K562 (cell line): ENCODE results near the gene SRRM4. TPM values are rescaled to one million over a fixed set of nuclear protein-coding genes. Genes with fewer than 3 reads are reported as not detected.

ENCODE experiments used
- ATAC-seq: fragments of 200-7000 bp; cut with Tn5 transposase; 3 replicates; pipeline ENCODE4 v1.9.1; 2020; ENCODE audit warnings: moderate library complexity
- BruUV-seq: library from RNA; stranded (reverse); fragments of 400-500 nt; replicated peaks from 2 replicates; lab custom pipeline; 2021; lab: Mats Ljungman, UMichigan
- CTCF ChIA-PET: fragments of 300-600 bp; formaldehyde crosslinking; extraction: SDS; loops from one replicate; lab custom pipeline; 2021; ENCODE audit warnings: low intra/inter-chr PET ratio; lab: Yijun Ruan, JAX
- POLR2A ChIA-PET: fragments of 300-600, 350-650 bp; sonication (Branson Sonifier 250); formaldehyde crosslinking; extraction: SDS; loops from one replicate; lab custom pipeline; 2021; ENCODE audit warnings: antibody characterized with exemption, inconsistent platforms; lab: Yijun Ruan, JAX
- DNase-seq, 4 experiments: peaks; one replicate each; pipeline versions ENCODE4 v3.0.0 to v3.0.0-alpha.2; 2011 to 2018; ENCODE audit warnings: low spot score in 3 of 4, mixed read lengths in 3 of 4; ENCODE audit errors: extremely low read depth in 1 of 4
- FAIRE-seq: peaks from 2 replicates; lab custom pipeline; 2011; peaks lifted over from hg19 to GRCh38; lab: Jason Lieb, UNC
- H2AFZ ChIP-seq: 2 replicates; pipeline ENCODE4 v1.6.0; 2011; ENCODE audit warnings: low read depth, low read length, control low read depth, inconsistent platforms
- H3K27ac ChIP-seq: fragments of 200-600 bp; 3 replicates; pipeline ENCODE4 v1.8.0; 2011; ENCODE audit warnings: low read depth, mild to moderate bottlenecking, control low read depth, inconsistent platforms, low read length, moderate library complexity, mixed read lengths; ENCODE audit errors: extremely low read depth
- H3K27me3 ChIP-seq, 2 experiments: fragments of 300-600 bp in 1 of 2; 2 replicates in 1 of 2; 3 replicates in 1 of 2; pipeline versions ENCODE4 v1.6.0 to v1.8.0; 2011; ENCODE audit warnings: inconsistent platforms in 2 of 2, low read length in 2 of 2, mild to moderate bottlenecking in 1 of 2, mixed read lengths in 1 of 2, moderate library complexity in 1 of 2; ENCODE audit not compliant: control insufficient read depth in 2 of 2, insufficient read depth in 2 of 2
- H3K36me3 ChIP-seq: fragments of 300-600 bp; 3 replicates; pipeline ENCODE4 v1.8.0; 2011; ENCODE audit warnings: mild to moderate bottlenecking, low read length, inconsistent platforms; ENCODE audit not compliant: control insufficient read depth, insufficient read depth
- H3K4me1 ChIP-seq, 2 experiments: fragments of 200-600 bp in 1 of 2; replicated peaks in 1 of 2; 2 replicates in 1 of 2; 3 replicates in 1 of 2; pipeline versions ENCODE4 v1.5.1 to v1.8.0; 2011; ENCODE audit warnings: inconsistent platforms in 2 of 2, low read length in 2 of 2, mild to moderate bottlenecking in 1 of 2, mixed read lengths in 1 of 2, moderate library complexity in 1 of 2; ENCODE audit not compliant: control insufficient read depth in 2 of 2, insufficient read depth in 2 of 2
- H3K4me2 ChIP-seq: 2 replicates; pipeline ENCODE4 v1.6.1; 2011; ENCODE audit warnings: low read length, control low read depth, inconsistent platforms, mixed read lengths; ENCODE audit not compliant: insufficient read depth
- H3K4me3 ChIP-seq: fragments of 200-600 bp; sonication (generic), shearing (Covaris generic); 2 replicates; pipeline ENCODE4 v1.5.1; 2016; ENCODE audit warnings: control low read depth, inconsistent platforms
- H3K79me2 ChIP-seq: fragments of 200-600 bp; 3 replicates; pipeline ENCODE4 v1.8.0; 2011; ENCODE audit warnings: low read length, inconsistent platforms; ENCODE audit not compliant: control insufficient read depth, insufficient read depth
- H3K9ac ChIP-seq, 2 experiments: 2 replicates each; pipeline versions ENCODE4 v1.6.0 to v1.6.1; 2011; ENCODE audit warnings: low read depth in 2 of 2, low read length in 2 of 2, control low read depth in 1 of 2, inconsistent platforms in 1 of 2, mild to moderate bottlenecking in 1 of 2, mixed read lengths in 1 of 2; ENCODE audit not compliant: insufficient read depth in 1 of 2
- H3K9me1 ChIP-seq: one replicate; pipeline ENCODE4 v1.6.0; 2011; ENCODE audit warnings: inconsistent platforms, mild to moderate bottlenecking, low read length, moderate library complexity; ENCODE audit not compliant: control insufficient read depth, insufficient read depth
- H3K9me3 ChIP-seq: replicated peaks from 2 replicates; pipeline ENCODE4 v1.5.1; 2011; ENCODE audit warnings: low read depth, low read length, inconsistent platforms; ENCODE audit not compliant: control insufficient read depth, insufficient read depth
- H4K20me1 ChIP-seq: replicated peaks from 2 replicates; pipeline ENCODE4 v1.6.1; 2011; ENCODE audit warnings: low read length, inconsistent platforms, mixed read lengths; ENCODE audit not compliant: control insufficient read depth, insufficient read depth
- ARID1B ChIP-seq: fragments of 450-650 bp; IDR thresholded peaks from 2 replicates; pipeline ENCODE4 v1.6.1; 2016; ENCODE audit warnings: antibody characterized with exemption, mild to moderate bottlenecking, inconsistent platforms
- ATF7 ChIP-seq: fragments of 450-650 bp; IDR thresholded peaks from 2 replicates; pipeline ENCODE4 v1.7.1; 2014; ENCODE audit warnings: mild to moderate bottlenecking, moderate library complexity
- DACH1 ChIP-seq: fragments of 450-650 bp; IDR thresholded peaks from 2 replicates; pipeline ENCODE4 v1.6.1; 2018; ENCODE audit not compliant: partially characterized antibody
- EGR1 ChIP-seq: fragments of 450-650 bp; conservative IDR thresholded peaks from 2 replicates; pipeline ENCODE4 v1.6.1; 2017; ENCODE audit warnings: mild to moderate bottlenecking
- LARP7 ChIP-seq: fragments of 450-650 bp; IDR thresholded peaks from 2 replicates; pipeline ENCODE4 v1.6.1; 2016
- NCOA6 ChIP-seq: fragments of 450-650 bp; IDR thresholded peaks from 2 replicates; pipeline ENCODE4 v1.6.1; 2017; ENCODE audit warnings: mild to moderate bottlenecking
- POLR2B ChIP-seq: fragments of 450-650 bp; IDR thresholded peaks from 2 replicates; pipeline ENCODE4 v1.6.1; 2018; ENCODE audit warnings: low read depth; ENCODE audit not compliant: partially characterized antibody
- TEAD4 ChIP-seq, 2 experiments: sonication (generic) in 1 of 2; formaldehyde crosslinking in 1 of 2; IDR thresholded peaks; 2 replicates each; pipeline versions ENCODE4 v1.6.1 to v1.8.0; 2012 to 2022; ENCODE audit warnings: borderline replicate concordance in 1 of 2, inconsistent platforms in 1 of 2, low read length in 1 of 2, mild to moderate bottlenecking in 1 of 2, missing genetic modification reagents in 1 of 2
- TFAM ChIP-seq: fragments of 250-450 bp; sonication (Bioruptor Pico); conservative IDR thresholded peaks from 2 replicates; pipeline ENCODE4 v1.5.0; 2021; ENCODE audit warnings: mild to moderate bottlenecking, moderate library complexity
- ZNF41 ChIP-seq: fragments of 250-450 bp; sonication (Bioruptor Pico); conservative IDR thresholded peaks from 2 replicates; pipeline ENCODE4 v1.4.0; 2020; ENCODE audit warnings: mild to moderate bottlenecking
- ZNF830 ChIP-seq: fragments of 250-450 bp; sonication (Bioruptor Pico); IDR thresholded peaks from 2 replicates; pipeline ENCODE4 v1.5.0; 2021; ENCODE audit warnings: mild to moderate bottlenecking
- WGBS: fragments of 100-300 bp; shearing (Covaris generic); methylation state at CpG from one replicate; pipeline ENCODE4 v1.1.6; 2016; ENCODE audit warnings: low coverage, mixed read lengths; ENCODE audit not compliant: insufficient coverage; ENCODE audit errors: missing lambda C conversion rate; 5-methylcytosine and 5-hydroxymethylcytosine counted together
- in situ Hi-C: fragments of 300-500 bp; cut with MboI; formaldehyde crosslinking; loops from 4 replicates; pipeline ENCODE4 v1.15.0; 2018; ENCODE audit warnings: inconsistent platforms, mixed read lengths
- intact Hi-C: fragments of 100-400 bp; cut with micrococcal nuclease; formaldehyde crosslinking; loops from 2 replicates; pipeline ENCODE4 v1.14.2; 2022
- polyA plus RNA-seq, 8 experiments: library from polyadenylated mRNA; depleted of rRNA in 4 of 8; stranded (reverse) in 5 of 8; unstranded in 3 of 8; fragments of >200 nt; fragmentation: Nextera tagmentation in 2 of 8; fragmentation: Illumina TruSeq in 1 of 8; extraction: Ambion mirVana in 2 of 8; extraction: Trizol in 1 of 8; gene quantifications; 2 replicates each; pipeline versions ENCODE4 v1.2.1 to v1.2.3, GENCODE V29; 2011 to 2014; ENCODE audit warnings: inconsistent platforms in 1 of 8, missing spikeins in 1 of 8
- total RNA-seq, 7 experiments: library from RNA; depleted of rRNA in 6 of 7; stranded (reverse); fragments of >200 nt in 6 of 7; fragmentation: Illumina TruSeq in 2 of 7; extraction: Trizol in 2 of 7; gene quantifications; 2 replicates each; pipeline versions ENCODE4 v1.2.1 to v1.2.3, GENCODE V29; 2011 to 2021; ENCODE audit warnings: low replicate concordance in 1 of 7
- TF ChIP-seq, protein P1 (sequence below): fragments of 250-450 bp; sonication (Bioruptor Pico); IDR thresholded peaks from 2 replicates; pipeline ENCODE4 v1.5.0; 2022; ENCODE audit warnings: mild to moderate bottlenecking
- TF ChIP-seq, protein P2 (sequence below): IDR thresholded peaks from 3 replicates; pipeline ENCODE4 v1.6.1; 2011; ENCODE audit warnings: borderline replicate concordance, mild to moderate bottlenecking; ENCODE audit not compliant: insufficient read length, insufficient read depth
- TF ChIP-seq, protein P3 (sequence below), 2 experiments: fragments of 450-650 bp in 1 of 2; sonication (generic) in 1 of 2; formaldehyde crosslinking; conservative IDR thresholded peaks; 2 replicates each; pipeline versions ENCODE4 v1.4.0 to v1.8.1; 2020 to 2022; ENCODE audit warnings: mild to moderate bottlenecking in 1 of 2, missing genetic modification reagents in 1 of 2
- TF ChIP-seq, protein P4 (sequence below): fragments of 450-650 bp; IDR thresholded peaks from 2 replicates; pipeline ENCODE4 v1.6.1; 2018; ENCODE audit not compliant: partially characterized antibody

SRRM4 gene
- total and polyA plus RNA-seq, 9 of the 15 experiments (the other 6 are each of a cell fraction or from before 2014, with no cell fraction given) = not detected

DNA sequence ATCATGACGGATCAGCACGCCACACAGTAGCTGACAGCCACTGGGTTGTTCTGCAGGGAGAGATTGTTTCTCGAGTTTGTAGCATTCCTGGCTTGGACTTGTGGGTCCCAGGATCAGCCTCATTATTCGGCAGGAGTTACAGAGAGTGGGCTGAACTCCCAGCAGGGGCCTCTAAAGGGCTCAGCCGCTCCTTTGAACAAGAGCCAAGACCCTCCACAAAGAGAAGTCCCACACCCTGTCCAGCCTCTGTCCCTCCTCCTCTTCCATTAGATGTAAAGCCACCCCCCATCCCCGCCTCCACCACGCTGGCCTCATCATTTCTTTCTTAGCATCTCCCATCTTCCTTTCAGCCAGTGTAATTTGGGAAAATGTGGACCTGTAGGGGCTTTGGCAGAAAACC, 100.7 kb downstream of the SRRM4 start:
- no peaks in the 10 kb centered on the region for H3K27me3 ChIP-seq
- TF ChIP-seq ZNF41 (CRISPR knock-in tag) = no peak
- TF ChIP-seq, protein P1, sequence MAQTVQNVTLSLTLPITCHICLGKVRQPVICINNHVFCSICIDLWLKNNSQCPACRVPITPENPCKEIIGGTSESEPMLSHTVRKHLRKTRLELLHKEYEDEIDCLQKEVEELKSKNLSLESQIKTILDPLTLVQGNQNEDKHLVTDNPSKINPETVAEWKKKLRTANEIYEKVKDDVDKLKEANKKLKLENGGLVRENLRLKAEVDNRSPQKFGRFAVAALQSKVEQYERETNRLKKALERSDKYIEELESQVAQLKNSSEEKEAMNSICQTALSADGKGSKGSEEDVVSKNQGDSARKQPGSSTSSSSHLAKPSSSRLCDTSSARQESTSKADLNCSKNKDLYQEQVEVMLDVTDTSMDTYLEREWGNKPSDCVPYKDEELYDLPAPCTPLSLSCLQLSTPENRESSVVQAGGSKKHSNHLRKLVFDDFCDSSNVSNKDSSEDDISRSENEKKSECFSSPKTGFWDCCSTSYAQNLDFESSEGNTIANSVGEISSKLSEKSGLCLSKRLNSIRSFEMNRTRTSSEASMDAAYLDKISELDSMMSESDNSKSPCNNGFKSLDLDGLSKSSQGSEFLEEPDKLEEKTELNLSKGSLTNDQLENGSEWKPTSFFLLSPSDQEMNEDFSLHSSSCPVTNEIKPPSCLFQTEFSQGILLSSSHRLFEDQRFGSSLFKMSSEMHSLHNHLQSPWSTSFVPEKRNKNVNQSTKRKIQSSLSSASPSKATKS (CRISPR knock-in tag) = no peak
- no peak for TF ChIP-seq NCOA6
- TF ChIP-seq ZNF830 (CRISPR knock-in tag) = no peak
- TF ChIP-seq ARID1B = no peak
- TF ChIP-seq TFAM (CRISPR knock-in tag) = no peak
- no peak for TF ChIP-seq TEAD4 (IDR thresholded peaks at IDR 0.05; ENCODE audit: low read length)
- TF ChIP-seq TEAD4 (CRISPR knock-in tag; IDR thresholded peaks at IDR 0.05; ENCODE audit: borderline replicate concordance) = no peak
- TF ChIP-seq POLR2B = no peak
- TF ChIP-seq, protein P2, sequence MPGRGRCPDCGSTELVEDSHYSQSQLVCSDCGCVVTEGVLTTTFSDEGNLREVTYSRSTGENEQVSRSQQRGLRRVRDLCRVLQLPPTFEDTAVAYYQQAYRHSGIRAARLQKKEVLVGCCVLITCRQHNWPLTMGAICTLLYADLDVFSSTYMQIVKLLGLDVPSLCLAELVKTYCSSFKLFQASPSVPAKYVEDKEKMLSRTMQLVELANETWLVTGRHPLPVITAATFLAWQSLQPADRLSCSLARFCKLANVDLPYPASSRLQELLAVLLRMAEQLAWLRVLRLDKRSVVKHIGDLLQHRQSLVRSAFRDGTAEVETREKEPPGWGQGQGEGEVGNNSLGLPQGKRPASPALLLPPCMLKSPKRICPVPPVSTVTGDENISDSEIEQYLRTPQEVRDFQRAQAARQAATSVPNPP = no peak
- TF ChIP-seq, protein P3, sequence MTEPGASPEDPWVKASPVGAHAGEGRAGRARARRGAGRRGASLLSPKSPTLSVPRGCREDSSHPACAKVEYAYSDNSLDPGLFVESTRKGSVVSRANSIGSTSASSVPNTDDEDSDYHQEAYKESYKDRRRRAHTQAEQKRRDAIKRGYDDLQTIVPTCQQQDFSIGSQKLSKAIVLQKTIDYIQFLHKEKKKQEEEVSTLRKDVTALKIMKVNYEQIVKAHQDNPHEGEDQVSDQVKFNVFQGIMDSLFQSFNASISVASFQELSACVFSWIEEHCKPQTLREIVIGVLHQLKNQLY (CRISPR knock-in tag; conservative IDR thresholded peaks at IDR 0.05) = no peak
- TF ChIP-seq ATF7 = no peak
- no peak for TF ChIP-seq DACH1
- TF ChIP-seq EGR1 = no peak
- TF ChIP-seq, protein P4, sequence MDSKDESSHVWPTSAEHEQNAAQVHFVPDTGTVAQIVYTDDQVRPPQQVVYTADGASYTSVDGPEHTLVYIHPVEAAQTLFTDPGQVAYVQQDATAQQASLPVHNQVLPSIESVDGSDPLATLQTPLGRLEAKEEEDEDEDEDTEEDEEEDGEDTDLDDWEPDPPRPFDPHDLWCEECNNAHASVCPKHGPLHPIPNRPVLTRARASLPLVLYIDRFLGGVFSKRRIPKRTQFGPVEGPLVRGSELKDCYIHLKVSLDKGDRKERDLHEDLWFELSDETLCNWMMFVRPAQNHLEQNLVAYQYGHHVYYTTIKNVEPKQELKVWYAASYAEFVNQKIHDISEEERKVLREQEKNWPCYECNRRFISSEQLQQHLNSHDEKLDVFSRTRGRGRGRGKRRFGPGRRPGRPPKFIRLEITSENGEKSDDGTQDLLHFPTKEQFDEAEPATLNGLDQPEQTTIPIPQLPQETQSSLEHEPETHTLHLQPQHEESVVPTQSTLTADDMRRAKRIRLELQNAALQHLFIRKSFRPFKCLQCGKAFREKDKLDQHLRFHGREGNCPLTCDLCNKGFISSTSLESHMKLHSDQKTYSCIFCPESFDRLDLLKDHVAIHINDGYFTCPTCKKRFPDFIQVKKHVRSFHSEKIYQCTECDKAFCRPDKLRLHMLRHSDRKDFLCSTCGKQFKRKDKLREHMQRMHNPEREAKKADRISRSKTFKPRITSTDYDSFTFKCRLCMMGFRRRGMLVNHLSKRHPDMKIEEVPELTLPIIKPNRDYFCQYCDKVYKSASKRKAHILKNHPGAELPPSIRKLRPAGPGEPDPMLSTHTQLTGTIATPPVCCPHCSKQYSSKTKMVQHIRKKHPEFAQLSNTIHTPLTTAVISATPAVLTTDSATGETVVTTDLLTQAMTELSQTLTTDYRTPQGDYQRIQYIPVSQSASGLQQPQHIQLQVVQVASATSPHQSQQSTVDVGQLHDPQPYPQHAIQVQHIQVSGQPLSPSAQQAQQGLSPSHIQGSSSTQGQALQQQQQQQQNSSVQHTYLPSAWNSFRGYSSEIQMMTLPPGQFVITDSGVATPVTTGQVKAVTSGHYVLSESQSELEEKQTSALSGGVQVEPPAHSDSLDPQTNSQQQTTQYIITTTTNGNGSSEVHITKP = no peak
- TF ChIP-seq LARP7 = no peak
- DNase-seq = no peak
- H3K4me1 ChIP-seq = no peaks in the 10 kb centered on the region
- H3K4me2 ChIP-seq = no peak overlapping the region
- no peak for FAIRE-seq
- ChIA-PET POLR2A (no interaction called here), CTCF (no interaction called here)
- no peaks in the 10 kb centered on the region for H3K79me2 ChIP-seq
- H3K9ac ChIP-seq = no peak overlapping the region
- ATAC-seq = no peak
- WGBS = 0% methylated on average over 6 of the region's 7 CpGs
- H3K9me1 ChIP-seq = no peaks in the 10 kb centered on the region
- in situ Hi-C loops = no loop called here
- no peaks in the 10 kb centered on the region for H3K9me3 ChIP-seq
- H3K27ac ChIP-seq = no peak overlapping the region
- H4K20me1 ChIP-seq = no peaks in the 10 kb centered on the region; the same call in 1 of the 2 replicates
- no peak overlapping the region for H2AFZ ChIP-seq
- no peaks in the 10 kb centered on the region for H3K36me3 ChIP-seq
- no TSS peak for BruUV-seq
- intact Hi-C loops = no loop called here
- no peak overlapping the region for H3K4me3 ChIP-seq
